Brain microvascular endothelial cell (primary cell): ENCODE data around the gene HRH1.

ENCODE experiments used
- DNase-seq: peaks from one replicate; pipeline ENCODE4 v3.0.0-alpha.2; 2020
- H3K27ac ChIP-seq: fragments of 250-450 bp; sonication (Bioruptor Pico); 2 replicates; pipeline ENCODE4 v1.5.1; 2020; ENCODE audit warnings: mild to moderate bottlenecking, moderate library complexity
- H3K27me3 ChIP-seq: fragments of 250-450 bp; sonication (Bioruptor Pico); replicated peaks from 2 replicates; pipeline ENCODE4 v1.5.1; 2020; ENCODE audit warnings: mild to moderate bottlenecking
- H3K36me3 ChIP-seq: fragments of 250-450 bp; sonication (Bioruptor Pico); replicated peaks from 2 replicates; pipeline ENCODE4 v1.5.1; 2020; ENCODE audit warnings: mild to moderate bottlenecking
- H3K4me3 ChIP-seq: 2 replicates; pipeline ENCODE4 v1.5.1; 2011; ENCODE audit warnings: low read depth, mild to moderate bottlenecking, control low read depth, low read length, moderate library complexity
- in situ Hi-C: cut with HindIII; loops from 2 replicates; pipeline ENCODE4 v1.10.0; 2017; ENCODE audit warnings: low sequenced_read_pairs, low pct_ligation_motif_present
- TF ChIP-seq, protein P1 (sequence below): IDR thresholded peaks from 2 replicates; pipeline ENCODE4 v1.5.1; 2011; ENCODE audit warnings: low read depth, mild to moderate bottlenecking, moderate library complexity, low read length, control low read depth, inconsistent platforms; ENCODE audit errors: missing control alignments

HRH1 gene

DNA sequence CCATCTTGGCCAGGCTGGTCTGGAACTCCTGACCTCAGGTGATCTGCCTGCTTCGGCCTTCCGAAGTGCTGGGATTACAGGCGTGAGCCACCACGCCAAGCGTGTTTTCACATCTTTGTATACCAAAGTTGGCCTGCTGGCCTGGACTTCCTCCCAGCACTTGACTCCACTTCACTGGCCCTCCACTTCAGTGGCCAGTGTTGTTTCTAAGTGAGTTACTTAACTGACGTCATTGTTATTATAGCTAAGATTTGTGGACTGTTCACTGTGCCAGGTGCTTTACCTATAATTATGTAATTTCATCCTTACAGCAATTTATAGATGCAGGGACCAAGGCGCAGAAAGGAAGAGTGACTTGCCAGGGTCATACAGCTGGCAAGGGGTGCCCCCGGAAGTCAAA, 52.0 kb downstream of the HRH1 start:
- Histone ChIP-seq H3K27ac (no peak overlapping the region), H3K27me3 (no peaks in the 10 kb centered on the region), H3K36me3 (no peaks in the 10 kb centered on the region), H3K4me3 (no peak overlapping the region)
- DNase-seq: no peak
- in situ Hi-C loops: no loop called here
- TF ChIP-seq, protein P1, sequence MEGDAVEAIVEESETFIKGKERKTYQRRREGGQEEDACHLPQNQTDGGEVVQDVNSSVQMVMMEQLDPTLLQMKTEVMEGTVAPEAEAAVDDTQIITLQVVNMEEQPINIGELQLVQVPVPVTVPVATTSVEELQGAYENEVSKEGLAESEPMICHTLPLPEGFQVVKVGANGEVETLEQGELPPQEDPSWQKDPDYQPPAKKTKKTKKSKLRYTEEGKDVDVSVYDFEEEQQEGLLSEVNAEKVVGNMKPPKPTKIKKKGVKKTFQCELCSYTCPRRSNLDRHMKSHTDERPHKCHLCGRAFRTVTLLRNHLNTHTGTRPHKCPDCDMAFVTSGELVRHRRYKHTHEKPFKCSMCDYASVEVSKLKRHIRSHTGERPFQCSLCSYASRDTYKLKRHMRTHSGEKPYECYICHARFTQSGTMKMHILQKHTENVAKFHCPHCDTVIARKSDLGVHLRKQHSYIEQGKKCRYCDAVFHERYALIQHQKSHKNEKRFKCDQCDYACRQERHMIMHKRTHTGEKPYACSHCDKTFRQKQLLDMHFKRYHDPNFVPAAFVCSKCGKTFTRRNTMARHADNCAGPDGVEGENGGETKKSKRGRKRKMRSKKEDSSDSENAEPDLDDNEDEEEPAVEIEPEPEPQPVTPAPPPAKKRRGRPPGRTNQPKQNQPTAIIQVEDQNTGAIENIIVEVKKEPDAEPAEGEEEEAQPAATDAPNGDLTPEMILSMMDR: no peak

DNA sequence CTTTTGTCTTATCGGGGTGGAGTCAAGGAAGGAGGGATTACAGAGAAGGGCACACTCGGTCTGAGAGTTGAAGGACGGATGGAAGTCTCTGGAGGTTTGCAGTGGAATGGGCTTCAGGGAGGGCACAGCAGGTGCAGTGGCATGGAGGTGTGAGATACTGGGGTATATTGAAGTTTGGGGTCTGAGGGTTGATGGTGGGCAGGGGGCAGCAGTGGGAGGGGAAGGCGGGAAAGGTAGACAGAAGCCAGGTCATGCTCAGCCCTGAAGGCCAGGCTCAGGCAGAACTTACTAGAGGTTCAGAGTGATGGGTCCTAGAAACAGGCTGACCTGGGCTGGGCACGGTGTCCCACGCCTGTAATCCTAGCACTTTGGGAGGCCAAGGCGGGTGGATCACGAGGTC, 52.7 kb downstream of the HRH1 start:
- H3K4me3 ChIP-seq: no peak overlapping the region
- H3K27me3 ChIP-seq: no peaks in the 10 kb centered on the region
- in situ Hi-C loops: no loop called here
- no peaks in the 10 kb centered on the region for H3K36me3 ChIP-seq
- H3K27ac ChIP-seq: no peak overlapping the region
- DNase-seq: no peak
- TF ChIP-seq, protein P1: no peak

DNA sequence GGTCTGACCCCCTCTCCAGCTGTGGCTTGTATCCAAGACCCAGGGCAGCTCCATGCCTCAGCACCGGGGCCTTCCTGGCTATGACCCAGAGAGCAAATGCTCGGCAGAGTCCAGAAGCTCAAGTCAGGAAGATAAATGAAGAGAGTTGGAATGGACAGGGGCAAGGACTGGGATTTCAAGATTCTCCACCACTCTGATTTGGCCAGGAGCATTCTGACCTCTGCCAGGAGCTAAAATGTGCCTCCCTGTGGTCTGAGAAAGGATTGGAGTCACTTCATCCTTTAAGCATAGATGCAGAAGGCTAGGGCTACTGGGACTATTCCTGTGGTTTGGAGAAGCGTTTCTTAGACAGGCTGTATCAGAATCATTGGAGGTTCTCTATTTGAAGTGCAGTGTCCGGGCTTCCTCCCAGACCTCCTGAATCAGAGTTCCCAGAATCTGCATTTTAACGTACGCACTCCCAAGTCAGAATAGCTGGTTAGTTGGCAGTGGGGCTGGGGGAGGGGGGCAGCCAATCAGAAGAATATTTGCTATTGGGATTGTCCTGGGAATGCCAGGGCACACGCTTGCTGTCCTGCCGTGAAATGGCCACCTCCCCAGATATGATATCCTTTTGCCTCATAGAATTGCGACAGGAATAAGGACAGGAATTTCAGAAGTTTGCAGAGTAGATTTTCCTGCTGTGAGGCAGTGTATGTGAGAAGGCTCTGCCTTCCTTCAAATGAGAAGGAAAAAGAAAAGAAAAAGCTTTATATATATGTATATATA, 57.4 kb downstream of the HRH1 start:
- H3K4me3 ChIP-seq: no peak overlapping the region
- in situ Hi-C loops: no loop called here
- H3K27me3 ChIP-seq: no peaks in the 10 kb centered on the region
- DNase-seq: no peak
- H3K27ac ChIP-seq: peak overlapping the region; percentile 40
- TF ChIP-seq, protein P1: peak; percentile 46
- H3K36me3 ChIP-seq: no peaks in the 10 kb centered on the region

DNA sequence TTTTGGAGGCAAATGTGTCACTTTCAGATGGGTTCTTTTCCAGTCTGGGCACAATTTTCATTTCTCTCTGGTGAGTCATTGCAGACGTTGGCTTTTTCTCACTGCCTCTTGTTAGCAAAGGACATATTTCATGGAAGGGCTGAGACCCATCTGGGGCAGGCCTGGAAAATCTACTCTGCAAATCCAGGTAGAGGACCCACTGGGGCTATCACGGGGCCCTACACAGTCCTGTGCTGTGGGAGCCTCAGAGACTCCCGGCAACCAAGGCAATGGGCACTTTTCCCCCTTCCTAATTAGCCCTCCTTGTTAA, 58.0 kb downstream of the HRH1 start:
- Histone ChIP-seq H3K27ac (peak overlapping the region; percentile 40), H3K4me3 (no peak overlapping the region), H3K27me3 (no peaks in the 10 kb centered on the region), H3K36me3 (no peaks in the 10 kb centered on the region)
- in situ Hi-C loops: no loop called here
- TF ChIP-seq, protein P1: no peak
- DNase-seq: peak; percentile 67

DNA sequence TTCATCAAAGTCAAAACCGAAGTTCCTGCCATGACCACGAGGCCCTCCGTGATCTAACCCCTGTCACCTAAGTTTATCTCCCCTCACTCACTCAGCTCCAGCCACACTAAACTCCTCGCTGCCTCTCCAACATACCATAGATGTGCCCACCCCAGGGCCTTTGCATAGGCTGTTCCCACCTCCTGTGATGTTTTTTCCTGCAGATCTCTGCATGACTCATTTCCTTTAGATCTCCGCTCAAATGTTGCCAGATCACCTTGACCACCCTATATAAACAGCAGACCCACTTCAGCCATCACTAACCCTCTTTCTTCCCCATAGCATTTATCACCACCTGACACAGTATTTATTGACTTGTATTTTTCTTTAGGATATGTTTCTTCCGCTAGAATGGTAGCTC, 58.5 kb downstream of the HRH1 start:
- no peaks in the 10 kb centered on the region for H3K36me3 ChIP-seq
- H3K27ac ChIP-seq: peak overlapping the region; percentile 40
- H3K4me3 ChIP-seq: no peak overlapping the region
- no peak for DNase-seq
- in situ Hi-C loops: no loop called here
- no peaks in the 10 kb centered on the region for H3K27me3 ChIP-seq
- TF ChIP-seq, protein P1: no peak
